HG03060 (cell line): ENCODE measurements around the gene SGSM2.

Experiments used
- ATAC-seq: cut with Tn5 transposase; IDR thresholded peaks from one replicate; pipeline ENCODE4 v1.9.1; 2021; ENCODE audit warnings: low read depth, moderate number of reproducible peaks; ENCODE audit not compliant: unreplicated experiment

SGSM2 gene

GRCh38 chr17:2396568-2397246, 59.4 kb downstream of the SGSM2 start:
- ATAC-seq = no peak

DNA sequence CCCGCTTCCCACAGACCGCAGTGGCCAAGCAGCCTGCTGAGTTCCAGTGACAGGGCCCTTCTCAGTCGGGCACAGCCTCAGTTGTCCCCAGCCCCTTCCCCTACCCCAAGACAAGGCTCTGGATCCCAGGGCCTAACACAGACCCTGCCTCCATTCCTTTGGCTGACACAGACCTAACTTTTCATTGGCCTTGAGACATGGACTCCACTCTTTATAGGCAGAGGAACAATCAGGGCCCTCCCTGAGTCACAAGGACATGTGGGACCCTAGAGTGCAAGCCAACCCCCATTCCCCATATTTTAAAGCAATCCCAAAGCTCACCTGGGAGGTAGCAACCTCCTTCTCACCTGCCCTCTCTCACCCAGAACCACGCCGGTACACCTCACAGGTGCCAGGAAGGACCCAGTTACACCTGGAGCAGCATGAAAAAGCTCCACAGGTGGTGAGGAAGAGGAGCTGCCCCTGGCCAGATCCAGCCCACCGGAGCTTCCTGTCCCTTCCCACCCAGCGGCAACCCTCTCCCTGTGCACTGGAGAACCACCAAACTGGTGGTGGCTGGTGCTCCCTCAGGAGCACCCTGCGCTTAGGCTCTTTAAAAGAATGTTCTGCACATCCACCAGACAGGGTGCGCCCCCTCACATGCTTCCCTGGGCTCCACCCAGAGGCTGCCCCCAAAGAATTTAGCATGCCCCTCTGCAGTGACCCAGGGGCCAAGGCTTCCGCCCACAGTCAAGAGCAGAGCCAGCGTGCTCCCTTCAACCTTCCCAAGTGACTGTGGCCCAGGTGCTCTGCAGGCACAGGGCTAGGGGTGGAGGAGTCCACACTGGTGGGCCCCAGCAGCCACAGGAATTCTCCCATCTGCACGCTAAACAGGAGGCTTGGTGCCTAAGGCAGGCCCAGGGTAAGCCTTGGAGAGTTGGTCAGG, 60.2 kb downstream of the SGSM2 start:
- no peak for ATAC-seq

GRCh38 chr17:2398182-2398581, 60.9 kb downstream of the SGSM2 start:
- ATAC-seq = no peak

- no peak for ATAC-seq
Measured at GRCh38 chr17:2398655-2399571, 61.6 kb downstream of the SGSM2 start.

DNA sequence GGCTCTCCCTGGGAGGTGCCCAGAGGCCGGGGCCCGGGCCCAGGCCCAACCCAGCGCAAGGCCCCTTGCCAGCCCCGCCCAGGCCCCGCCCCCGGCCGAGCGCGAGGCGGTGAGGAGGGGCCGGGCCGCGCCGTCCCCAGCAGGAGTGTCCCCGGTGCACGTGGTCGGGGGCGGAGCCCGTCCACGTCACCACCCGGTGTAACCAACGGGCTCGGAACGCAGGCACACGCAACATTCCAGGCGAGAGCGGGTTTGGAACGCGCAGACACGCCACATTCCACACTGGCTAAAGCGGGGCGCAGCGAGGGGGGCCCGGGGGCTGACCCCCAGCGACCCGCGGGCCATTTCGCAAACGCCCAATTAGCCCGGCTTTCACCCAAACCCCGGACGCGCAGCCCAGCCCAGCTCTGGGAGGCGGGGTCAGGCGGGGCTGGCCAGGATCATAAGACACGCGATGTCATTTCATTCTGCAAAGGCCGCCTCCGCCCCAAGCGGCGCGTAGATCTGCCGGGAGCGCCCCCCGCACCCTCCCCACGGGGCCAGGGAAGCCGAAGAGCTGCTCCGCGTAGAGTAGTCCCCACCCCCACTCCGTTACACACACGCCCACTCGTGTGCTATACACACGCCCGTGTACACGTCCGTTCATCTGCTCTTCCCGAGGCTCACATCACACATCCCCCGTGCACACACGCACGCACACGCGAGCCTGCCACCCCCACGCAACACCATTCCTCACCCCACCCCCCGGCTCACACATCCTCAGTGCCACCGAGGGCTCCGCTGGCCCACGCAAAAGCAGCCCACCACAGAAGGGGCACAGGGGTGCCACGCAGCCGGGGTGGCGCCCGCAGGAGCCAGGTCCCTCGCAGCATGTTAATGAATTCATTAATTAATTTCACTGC, 62.5 kb downstream of the SGSM2 start:
- ATAC-seq = peak; percentile 26

DNA sequence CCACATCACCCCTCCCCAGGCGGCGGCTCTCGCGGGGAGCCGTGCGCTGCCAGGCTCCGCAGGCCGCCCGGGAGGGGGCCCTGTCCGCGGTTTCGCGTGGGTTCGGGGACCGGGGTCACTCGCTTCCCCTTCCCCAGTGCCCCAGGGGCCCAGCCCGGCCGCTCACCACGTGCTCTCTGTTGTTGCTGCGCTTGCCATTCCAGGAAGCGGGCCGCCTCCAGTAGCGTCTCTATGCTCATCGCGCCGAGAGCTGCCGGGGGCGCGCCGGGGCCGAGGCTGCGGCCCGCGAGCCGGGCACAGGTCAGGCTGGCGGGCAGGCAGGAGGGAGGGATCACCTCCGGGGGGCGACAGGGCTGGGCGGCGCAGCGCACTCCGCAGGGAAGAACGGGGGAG, 63.2 kb downstream of the SGSM2 start:
- no peak for ATAC-seq

DNA sequence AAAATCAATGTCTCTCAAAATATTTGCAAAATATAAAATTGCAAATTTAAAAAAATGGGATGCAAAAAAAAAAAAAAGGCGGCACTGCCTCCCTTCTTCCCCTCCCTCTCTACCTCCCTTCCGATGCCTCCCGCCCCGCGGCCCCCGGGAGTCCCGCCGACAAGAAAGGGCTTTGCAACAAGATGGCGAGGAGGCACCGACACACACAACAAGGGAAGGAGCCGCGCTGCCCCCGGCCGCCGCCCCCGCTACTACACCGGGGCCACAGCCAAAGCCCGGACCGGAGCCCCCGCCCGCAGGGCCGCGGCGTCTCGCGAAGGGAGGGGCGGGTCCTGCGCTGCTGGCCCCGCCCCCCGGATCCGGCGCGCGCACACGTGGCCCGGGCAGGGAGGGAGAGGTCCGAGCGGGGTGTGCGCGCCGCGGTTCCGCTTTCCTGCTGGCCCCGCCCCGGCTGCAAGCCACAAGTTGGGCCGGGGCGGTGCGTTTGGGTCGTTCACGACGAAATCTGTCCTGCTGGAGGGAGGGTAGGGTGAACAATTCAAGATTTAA, 63.6 kb downstream of the SGSM2 start, which contains the start of gene MNT:
Gene MNT (minus strand): TSS at position 184 of the 549 bp plus-strand sequence. CDS start 348 bp downstream, outside the sequence.
- peak; percentile 2 for ATAC-seq

- peak; percentile 32 for ATAC-seq
Measured at GRCh38 chr17:2401426-2402221, 64.3 kb downstream of the SGSM2 start.

GRCh38 chr17:2402544-2402943, 65.2 kb downstream of the SGSM2 start:
- ATAC-seq = no peak

GRCh38 chr17:2403044-2403443, 65.7 kb downstream of the SGSM2 start:
- ATAC-seq = no peak

DNA sequence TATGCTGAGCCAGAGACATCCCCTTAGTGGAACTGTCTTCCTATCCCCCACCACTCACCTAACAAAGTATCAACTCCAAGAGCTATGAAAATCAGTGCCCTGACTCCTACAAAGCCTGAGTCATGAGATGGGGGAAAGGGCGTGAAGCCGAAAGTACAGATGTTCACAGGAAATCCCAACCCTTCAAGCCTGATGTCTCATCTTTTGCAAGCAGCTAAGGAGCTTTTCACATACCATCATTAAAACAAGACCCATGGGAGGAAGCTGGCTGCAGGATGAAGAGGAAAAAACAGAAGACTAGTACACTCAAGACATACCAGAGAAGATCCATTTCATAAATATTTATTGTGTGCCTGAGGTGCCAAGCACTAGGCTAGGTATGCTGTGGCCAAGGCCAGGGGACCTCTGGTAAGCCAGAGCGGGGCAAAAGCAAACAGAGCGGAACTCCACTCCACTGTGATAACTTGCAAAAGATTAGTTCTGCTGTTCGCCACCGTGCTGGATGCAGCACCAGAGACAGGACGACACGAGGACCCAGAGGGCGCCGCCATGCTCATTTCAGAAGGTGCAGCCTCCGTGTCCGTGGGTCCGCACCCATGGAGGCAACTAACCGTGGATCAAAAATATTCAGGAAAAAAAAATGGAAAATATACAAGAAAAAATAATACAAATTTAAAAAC, 68.1 kb downstream of the SGSM2 start:
- ATAC-seq = no peak

- ATAC-seq = no peak
Measured at GRCh38 chr17:2406271-2406902, 69.1 kb downstream of the SGSM2 start.

DNA sequence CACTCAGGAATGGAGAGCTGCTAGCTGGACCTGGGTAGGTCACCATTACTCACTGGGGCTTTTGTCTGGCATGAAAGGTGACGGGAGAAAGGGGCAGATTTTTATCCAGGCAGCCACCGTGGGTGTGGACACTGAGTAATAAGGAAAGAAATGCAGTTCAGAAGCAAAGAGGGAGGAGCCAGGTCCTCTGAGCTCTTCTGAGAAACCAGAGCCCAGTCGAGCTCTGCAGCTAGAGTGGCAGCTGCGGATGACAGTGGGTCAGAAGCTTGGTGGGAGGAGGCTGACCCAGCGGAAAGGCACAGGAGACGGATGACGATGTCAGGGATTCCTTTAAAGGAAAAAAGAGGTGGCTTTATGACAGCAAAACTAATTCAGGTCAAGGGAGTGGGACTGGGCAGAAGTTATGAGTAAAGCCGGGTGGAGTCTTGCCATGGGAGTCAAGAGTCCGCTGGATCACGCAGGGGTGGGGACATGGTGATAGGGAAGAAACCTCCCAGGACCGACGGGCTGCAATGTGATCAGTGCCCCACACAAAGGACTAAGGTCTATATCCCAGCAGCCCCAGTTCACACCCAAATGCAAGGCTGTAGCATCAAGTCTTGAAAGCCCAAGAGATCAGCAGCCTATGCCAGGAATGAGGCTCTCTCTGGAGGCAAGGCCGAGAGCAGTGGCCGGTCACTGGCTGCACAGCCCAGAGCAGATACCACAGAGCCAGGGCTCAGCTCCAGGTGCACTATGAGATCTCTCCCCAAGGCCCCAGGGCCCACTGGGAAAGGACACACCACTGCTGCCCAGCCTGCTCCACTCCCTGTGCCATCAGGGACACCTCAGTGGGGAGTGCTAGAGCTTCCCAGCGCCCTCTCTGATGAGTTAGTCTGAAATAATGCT, 69.8 kb downstream of the SGSM2 start:
- ATAC-seq = no peak

DNA sequence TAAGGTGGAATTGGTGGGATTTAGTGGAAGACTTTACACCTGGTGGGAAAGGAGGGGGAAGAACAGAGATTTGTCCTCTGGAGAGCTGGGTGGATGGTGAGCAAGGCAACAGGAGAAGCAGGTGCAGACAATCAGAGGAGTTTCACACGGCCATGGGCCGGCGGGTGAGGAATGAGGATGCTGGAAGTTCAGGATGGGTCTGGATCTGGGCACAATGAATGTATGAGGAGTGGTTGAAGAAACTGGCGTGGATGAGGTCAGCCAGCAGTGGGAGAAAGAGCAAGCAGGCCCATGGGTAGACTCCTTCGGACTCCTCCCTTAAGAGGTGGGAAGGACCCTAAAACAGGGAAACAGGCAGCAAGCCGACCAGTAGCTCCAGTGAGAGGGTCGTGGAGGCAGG, 73.7 kb downstream of the SGSM2 start:
- ATAC-seq = no peak

DNA sequence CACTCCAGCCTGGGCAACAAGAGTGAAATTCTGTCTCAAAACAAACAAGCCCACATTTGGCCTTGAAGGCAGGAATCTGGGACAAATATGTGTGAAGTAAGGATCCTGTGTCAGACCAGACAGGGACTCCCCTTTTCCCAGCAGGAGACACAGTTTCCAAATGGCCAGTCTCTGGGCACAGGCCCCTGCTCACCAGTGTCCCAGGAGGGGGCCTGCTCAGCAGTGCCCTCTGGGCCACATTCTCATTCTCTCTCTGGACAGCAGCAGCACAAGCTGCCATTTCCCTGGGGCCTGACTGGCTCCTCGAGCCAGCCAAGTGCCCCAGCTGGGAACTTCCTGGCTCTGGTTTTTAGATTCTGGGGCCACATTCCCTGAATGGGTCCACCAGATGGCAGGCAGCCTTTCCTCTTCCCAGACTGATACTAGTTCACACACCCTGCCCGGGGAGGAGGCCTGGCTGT, 75.3 kb downstream of the SGSM2 start:
- no peak for ATAC-seq

DNA sequence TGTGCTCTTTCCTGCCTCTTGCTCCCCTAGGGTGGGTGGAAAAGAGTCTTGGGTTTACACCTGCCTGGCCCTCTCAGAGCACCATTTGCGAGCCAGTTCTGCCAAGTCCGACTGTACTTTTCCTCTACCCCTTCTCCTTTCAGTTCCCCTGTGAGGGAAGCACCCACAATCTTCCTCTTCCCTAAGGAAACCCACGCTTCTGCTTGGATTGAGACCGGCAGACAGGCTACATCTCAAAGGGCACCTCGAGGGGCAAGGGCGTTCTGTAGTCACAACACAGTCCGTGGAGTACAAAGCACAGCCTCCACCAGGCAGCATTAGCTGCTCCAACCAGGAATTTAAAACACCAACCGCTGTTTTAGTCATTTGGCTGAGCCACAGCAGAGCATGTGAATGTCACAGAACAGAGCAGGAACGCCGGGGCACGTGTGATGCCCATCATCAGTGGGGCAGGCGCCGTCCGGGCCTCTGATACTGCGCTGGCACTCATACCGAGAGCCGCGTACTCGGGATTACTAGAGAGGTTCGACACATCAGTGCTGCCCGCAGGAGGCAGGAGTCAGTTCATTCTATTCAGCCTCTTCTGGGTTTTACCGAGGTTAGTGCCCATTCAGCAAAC, 77.3 kb downstream of the SGSM2 start:
- no peak for ATAC-seq
